Effector memory CD4-positive, alpha-beta T cell (primary cell): ENCODE data around the gene CXCL11.
"Not testable (repeated sequence)": the region's sequence is repeated elsewhere in the genome, so short reads cannot be mapped to it uniquely, and the experiment has no call there.

Source experiments
- DNase-seq, 3 donors: peaks; one replicate each; pipeline ENCODE4 v3.0.0-alpha.2; 2020
- H3K27ac ChIP-seq: 2 replicates; pipeline ENCODE4 v1.7.0; 2013; ENCODE audit warnings: mild to moderate bottlenecking, low read length, moderate library complexity; ENCODE audit not compliant: insufficient read depth, poor library complexity, severe bottlenecking
- H3K27me3 ChIP-seq: replicated peaks from 2 replicates; pipeline ENCODE4 v1.7.0; 2013; ENCODE audit warnings: mild to moderate bottlenecking, low read length; ENCODE audit not compliant: insufficient read depth, control insufficient read depth, poor library complexity, severe bottlenecking
- H3K36me3 ChIP-seq: 2 replicates; pipeline ENCODE4 v1.7.0; 2013; ENCODE audit warnings: mild to moderate bottlenecking, low read length, moderate library complexity; ENCODE audit not compliant: control insufficient read depth, insufficient read depth
- H3K4me1 ChIP-seq: 2 replicates; pipeline ENCODE4 v1.7.0; 2013; ENCODE audit warnings: low read length, mild to moderate bottlenecking; ENCODE audit not compliant: control insufficient read depth, insufficient read depth, poor library complexity, severe bottlenecking
- H3K4me3 ChIP-seq: 2 replicates; pipeline ENCODE4 v1.7.0; 2013; ENCODE audit warnings: low read length, low read depth, mild to moderate bottlenecking; ENCODE audit not compliant: insufficient read depth, poor library complexity, severe bottlenecking
- H3K9me3 ChIP-seq: 2 replicates; pipeline ENCODE4 v1.7.0; 2013; ENCODE audit warnings: mild to moderate bottlenecking, low read length, moderate library complexity; ENCODE audit not compliant: control insufficient read depth

CXCL11 gene

GRCh38 chr4:76061982-76062381 lies 26.1 kb upstream of the CXCL11 start:
- no peaks in the 10 kb centered on the region for H3K36me3 ChIP-seq
- H3K4me1 ChIP-seq: no peaks in the 10 kb centered on the region
- H3K9me3 ChIP-seq: no peaks in the 10 kb centered on the region
- no peak for DNase-seq
- no peak overlapping the region for H3K27ac ChIP-seq
- no peaks in the 10 kb centered on the region for H3K27me3 ChIP-seq
- no peak overlapping the region for H3K4me3 ChIP-seq

DNA sequence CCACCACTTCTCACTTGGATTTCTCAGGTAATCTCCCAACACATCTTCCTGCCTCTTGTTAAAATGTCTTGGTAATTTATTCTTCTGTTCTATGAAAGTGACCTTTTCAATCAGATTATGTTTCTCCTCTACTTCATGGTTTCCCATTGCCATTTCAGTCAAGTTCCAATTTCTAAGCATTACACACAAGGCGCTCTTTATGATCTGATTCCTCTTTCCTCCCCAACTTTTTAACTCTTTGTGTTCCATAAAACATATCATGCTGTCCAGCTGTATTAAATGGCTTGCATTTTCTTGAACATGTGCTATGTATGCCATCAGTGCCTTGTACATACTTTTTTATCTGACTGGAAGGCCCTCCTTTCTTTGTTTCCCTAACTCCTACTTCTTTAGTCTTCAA lies 25.6 kb upstream of the CXCL11 start:
- H3K9me3 ChIP-seq: no peaks in the 10 kb centered on the region
- H3K27me3 ChIP-seq: no peaks in the 10 kb centered on the region
- H3K36me3 ChIP-seq: no peaks in the 10 kb centered on the region
- H3K27ac ChIP-seq: no peak overlapping the region
- no peak for DNase-seq
- H3K4me1 ChIP-seq: no peaks in the 10 kb centered on the region
- no peak overlapping the region for H3K4me3 ChIP-seq

DNA sequence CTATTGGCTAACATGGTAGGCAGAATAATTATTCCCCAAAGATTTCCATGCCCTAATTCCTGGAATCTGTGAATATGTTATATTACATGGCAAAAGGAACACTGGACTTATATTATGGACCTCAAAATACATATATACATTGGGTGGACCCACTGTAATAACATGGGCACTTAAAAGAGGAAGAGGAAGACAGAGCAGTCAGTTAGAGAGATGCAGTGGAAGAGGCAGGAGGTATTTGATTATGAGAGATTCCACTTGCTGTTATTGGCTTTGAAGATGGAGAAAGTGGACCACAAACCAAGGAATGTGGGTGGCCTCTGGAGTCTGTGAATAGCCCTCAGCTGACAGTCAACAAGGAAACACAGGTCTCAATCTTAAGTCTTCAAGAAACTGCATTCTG lies 24.6 kb upstream of the CXCL11 start:
- Histone ChIP-seq H3K27ac (no peak overlapping the region), H3K27me3 (no peaks in the 10 kb centered on the region), H3K9me3 (no peaks in the 10 kb centered on the region), H3K4me3 (no peak overlapping the region), H3K4me1 (no peaks in the 10 kb centered on the region), H3K36me3 (no peaks in the 10 kb centered on the region)
- no peak for DNase-seq

- no peaks in the 10 kb centered on the region for H3K36me3 ChIP-seq
- DNase-seq: no peak
- no peaks in the 10 kb centered on the region for H3K4me1 ChIP-seq
- no peak overlapping the region for H3K4me3 ChIP-seq
- no peaks in the 10 kb centered on the region for H3K9me3 ChIP-seq
- no peak overlapping the region for H3K27ac ChIP-seq
- no peaks in the 10 kb centered on the region for H3K27me3 ChIP-seq
Measured at GRCh38 chr4:76059750-76060149, 23.9 kb upstream of the CXCL11 start.

DNA sequence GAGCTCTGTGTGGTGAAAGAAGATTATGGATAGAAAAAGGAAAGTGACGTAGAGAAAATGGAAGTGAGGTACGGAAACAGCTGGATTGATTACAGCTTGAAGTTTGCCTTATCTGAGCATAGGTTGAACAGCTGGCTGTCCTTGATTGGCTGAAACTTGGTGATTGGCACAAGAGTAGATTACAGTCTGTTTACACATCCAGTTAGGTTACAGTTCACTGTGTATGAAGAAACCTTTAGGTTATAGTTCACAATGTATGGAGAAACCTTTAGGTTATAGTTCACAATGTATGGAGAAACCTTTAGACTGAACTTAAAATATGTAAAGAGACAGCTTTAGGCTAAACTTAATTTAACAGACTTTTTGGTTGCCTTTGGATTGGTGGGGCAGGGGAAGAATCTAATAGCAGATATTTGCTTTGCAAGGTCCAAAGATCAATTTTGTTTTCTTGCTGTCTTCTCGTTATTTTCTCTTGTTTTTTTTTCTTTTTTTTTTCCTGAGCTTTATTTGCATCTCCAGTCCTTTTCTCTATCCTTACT lies 23.1 kb upstream of the CXCL11 start:
- no peaks in the 10 kb centered on the region for H3K36me3 ChIP-seq
- H3K4me3 ChIP-seq: no peak overlapping the region
- H3K27me3 ChIP-seq: no peaks in the 10 kb centered on the region
- H3K27ac ChIP-seq: no peak overlapping the region
- no peaks in the 10 kb centered on the region for H3K9me3 ChIP-seq
- DNase-seq: no peak
- H3K4me1 ChIP-seq: no peaks in the 10 kb centered on the region

- no peak overlapping the region for H3K27ac ChIP-seq
- H3K4me3 ChIP-seq: no peak overlapping the region
- H3K4me1 ChIP-seq: no peaks in the 10 kb centered on the region
- H3K9me3 ChIP-seq: no peaks in the 10 kb centered on the region
- H3K36me3 ChIP-seq: no peaks in the 10 kb centered on the region
- no peaks in the 10 kb centered on the region for H3K27me3 ChIP-seq
- no peak for DNase-seq
Measured at GRCh38 chr4:76058302-76058701, 22.4 kb upstream of the CXCL11 start.

- H3K27me3 ChIP-seq: no peaks in the 10 kb centered on the region
- no peak overlapping the region for H3K27ac ChIP-seq
- no peaks in the 10 kb centered on the region for H3K4me1 ChIP-seq
- no peaks in the 10 kb centered on the region for H3K9me3 ChIP-seq
- DNase-seq: no peak
- H3K4me3 ChIP-seq: no peak overlapping the region
- no peaks in the 10 kb centered on the region for H3K36me3 ChIP-seq
Measured at GRCh38 chr4:76055421-76055820, 19.6 kb upstream of the CXCL11 start.

DNA sequence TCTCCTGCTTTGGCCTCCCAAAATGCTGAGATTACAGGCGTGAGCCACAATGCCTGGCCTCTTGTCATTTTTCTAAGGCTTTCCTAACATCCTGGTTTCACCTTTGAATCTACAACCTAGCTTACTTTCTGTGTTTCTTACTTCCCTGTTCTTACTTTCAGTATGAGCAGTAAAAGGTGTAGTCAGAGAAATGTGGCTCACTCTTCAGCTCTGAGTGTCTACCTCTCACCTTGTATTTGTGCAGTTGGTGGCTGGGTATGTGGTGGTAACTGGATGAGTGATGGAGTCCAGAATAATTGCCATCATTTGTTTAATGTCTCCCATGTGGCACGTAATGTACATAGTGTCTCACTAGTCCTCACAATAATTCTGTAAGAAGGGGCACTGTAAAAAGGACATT lies 19.1 kb upstream of the CXCL11 start:
- H3K27me3 ChIP-seq: no peaks in the 10 kb centered on the region
- no peak overlapping the region for H3K4me3 ChIP-seq
- no peaks in the 10 kb centered on the region for H3K9me3 ChIP-seq
- H3K36me3 ChIP-seq: no peaks in the 10 kb centered on the region
- no peak for DNase-seq
- H3K27ac ChIP-seq: no peak overlapping the region
- no peaks in the 10 kb centered on the region for H3K4me1 ChIP-seq

GRCh38 chr4:76053730-76054129 lies 17.9 kb upstream of the CXCL11 start:
- no peak overlapping the region for H3K27ac ChIP-seq
- no peaks in the 10 kb centered on the region for H3K27me3 ChIP-seq
- H3K4me1 ChIP-seq: no peaks in the 10 kb centered on the region
- no peaks in the 10 kb centered on the region for H3K36me3 ChIP-seq
- no peak overlapping the region for H3K4me3 ChIP-seq
- DNase-seq: no peak
- H3K9me3 ChIP-seq: no peaks in the 10 kb centered on the region

- DNase-seq, H3K4me3 ChIP-seq, H3K27me3 ChIP-seq, H3K36me3 ChIP-seq, H3K4me1 ChIP-seq, H3K27ac ChIP-seq, H3K9me3 ChIP-seq: not testable (repeated sequence)
Measured at GRCh38 chr4:76050560-76051050, 14.7 kb upstream of the CXCL11 start.
